SK-N-DZ (cell line): ENCODE results near the gene KLF16.

Experiments
- DNase-seq: peaks from one replicate; pipeline ENCODE4 v3.0.0-alpha.2; 2015; ENCODE audit warnings: low spot score

Gene KLF16

DNA sequence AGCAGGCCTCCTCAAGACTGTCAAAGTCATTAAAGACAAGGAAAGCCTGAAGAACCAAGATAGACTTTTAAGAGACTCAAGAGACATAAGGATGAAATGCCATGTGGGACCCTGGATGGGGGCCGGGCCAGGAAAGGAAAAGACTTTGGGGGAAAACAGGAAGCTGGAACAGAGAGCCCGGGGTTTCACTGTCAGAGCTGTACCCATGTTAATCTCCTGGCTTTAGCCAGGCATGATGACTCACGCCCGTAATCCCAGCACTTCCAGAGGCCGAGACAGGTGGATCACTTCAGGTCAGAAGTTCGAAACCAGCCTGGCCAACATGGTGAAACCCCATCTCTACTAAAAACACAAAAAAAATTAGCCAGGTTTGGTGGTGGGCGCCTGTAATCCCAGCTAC lies 5.6 kb upstream of the KLF16 start:
- no peak for DNase-seq

DNA sequence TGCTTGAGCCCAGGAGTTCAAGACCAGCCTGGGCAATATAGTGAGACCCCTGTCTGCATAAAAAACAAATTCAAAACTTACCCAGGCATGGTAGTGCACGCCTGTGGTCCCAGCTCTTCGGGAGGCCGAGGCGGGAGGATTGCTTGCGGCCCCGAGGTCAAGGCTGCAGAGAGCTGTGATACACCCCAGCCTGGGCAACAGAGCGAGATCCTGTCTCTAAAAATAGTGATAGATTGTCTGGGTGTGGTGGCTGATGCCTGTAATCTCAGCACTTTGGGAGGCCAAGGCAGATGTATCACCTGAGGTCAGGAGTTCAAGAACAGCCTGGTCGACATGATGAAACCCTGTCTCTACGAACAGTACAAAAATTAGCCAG lies 4.0 kb upstream of the KLF16 start:
- DNase-seq = no peak

DNA sequence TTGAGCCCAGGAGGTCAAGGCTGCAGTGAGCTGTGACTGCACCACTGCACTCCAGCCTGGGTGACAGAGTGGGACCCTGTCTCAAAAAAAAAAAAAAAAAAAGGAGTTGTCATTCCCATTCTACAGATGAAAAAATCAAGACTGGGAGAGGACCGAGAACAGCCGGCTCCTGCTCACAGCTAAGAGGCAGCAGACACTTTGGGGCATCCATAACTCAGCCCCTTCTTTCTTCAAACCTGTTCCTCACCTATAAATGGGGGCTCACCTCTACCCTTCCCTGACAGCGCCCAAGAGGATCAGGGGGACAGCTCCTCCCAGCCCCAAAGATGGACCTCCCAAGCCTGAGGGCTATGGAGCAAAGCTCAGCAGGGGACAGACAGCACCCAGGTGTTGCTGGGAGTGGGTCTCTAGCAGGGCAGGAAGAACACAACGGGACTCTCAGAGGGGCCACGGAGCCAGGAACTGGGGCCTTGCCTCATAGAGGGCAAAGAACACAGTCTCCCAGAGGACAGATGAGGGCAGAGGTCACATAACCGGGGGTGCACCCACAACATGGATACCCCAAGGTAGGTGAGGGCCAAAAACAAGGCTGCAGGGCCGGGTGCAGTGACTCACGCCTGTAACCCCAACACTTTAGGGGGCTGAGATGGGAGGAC lies 3.4 kb upstream of the KLF16 start:
- no peak for DNase-seq

DNA sequence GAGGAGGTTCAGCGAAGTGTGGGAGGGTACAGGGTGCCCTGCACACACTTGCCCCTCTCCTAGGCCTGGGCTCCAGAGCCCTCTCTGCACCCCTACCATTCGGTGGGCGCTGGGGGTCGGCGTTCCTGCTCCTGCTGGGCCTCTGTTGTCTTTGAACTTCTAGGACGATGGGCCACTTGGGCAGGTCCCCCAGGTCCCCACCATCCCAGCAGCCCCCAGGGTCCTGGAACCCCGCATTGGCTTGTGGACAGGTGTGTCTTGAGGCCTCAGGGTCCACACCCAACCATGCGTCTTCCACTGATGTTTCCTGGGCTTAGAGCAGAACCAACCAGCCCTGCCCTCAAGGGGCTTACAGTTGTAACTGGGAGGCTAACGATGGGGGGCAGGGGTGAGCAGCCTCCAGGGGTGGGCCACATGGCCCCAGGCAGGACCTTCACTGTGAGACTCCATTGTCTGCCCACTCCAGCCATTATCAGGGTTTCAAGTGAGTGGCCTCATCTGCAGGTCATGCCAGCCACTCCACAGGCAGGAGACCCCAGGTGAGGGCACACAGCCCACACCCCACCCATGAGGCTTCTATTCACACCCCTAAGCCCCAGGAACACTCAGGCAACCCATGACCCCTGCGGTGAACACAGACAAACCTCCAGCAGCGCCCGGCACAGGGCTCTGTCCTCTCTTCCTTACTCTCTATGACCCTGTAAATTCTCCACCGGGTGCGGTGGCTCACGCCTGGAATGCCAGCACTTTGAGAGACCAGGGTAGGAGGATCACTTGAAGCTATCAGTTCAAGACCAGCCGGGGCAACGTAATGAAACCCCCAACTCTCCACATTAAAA lies 2.0 kb upstream of the KLF16 start:
- DNase-seq = no peak

DNA sequence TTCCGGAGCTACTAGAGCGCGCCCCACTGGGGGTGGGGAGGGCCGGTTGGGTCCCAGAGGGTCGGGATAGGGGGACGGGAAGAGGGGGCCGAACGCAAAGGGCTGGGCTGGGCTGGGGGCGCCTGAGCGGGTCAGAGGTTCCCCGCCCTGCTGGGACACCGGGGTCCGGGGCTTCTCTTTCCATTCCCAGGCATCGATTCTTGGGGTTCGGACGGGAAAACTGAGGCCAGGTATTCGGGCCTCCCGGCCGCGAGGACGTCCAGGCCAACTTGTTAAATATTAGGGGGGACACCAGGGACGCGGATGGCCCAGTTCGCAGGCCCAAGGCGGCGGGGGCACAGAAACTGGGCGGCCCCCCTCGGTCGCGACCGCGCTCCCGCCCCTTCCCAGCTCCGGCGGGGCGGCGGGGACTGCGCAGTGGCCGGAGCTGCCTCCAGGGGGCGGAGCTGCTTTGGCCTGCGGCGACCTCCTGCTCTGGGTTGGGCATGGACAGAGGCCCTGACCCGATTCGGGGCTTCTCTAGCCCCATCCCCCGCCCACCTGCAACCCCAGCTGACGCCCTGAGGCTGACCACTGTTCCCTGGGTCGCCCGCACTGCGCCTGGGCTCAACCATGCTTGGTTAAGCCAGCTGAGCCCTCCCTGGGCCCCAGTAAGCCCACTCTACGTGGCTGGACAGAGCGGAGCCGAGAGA lies 1.2 kb upstream of the KLF16 start:
- DNase-seq = peak; percentile 73

DNA sequence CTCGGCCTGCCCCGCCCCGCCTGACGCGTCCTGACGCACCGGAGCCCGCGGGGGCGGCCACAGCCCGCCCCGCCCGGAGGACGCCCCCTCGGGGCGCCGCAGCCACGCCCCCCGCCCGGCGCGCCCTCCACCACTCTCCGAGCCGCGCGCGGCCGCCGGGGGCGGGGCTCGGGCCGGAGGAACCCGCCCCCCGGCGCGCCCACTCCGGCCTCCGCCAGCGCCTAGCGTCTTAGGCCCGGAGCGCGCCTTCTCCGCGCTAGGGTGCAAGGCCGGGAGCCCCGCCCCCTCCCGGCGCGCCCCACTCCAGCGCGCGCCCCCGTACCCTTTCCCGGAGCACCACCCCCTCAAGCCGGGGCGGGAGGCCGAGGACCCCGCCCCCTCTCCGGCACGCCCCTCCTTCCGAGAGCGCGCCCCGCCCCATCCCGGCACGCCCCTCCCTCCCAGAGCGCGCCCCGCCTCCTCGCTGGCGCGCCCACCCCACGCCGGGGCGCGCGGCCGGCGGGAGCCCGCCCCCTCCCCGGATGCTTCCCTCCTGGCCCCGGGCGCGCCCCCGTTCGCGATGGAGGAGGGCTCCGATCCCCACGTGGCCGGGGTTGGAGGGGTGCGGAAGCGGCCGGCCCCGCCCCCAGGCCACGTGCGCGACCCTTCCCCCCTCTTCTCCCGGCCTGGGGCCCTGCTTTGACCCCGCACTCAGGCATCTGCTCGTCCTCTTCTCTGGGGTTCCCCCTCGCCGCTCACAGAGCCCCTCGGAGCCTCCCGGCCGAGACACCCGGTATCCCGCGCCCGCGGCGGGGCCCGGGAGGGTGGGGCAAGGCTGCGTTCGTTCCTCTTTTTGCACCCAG lies 480 bp upstream of the KLF16 start:
- DNase-seq = peak; percentile 88

DNA sequence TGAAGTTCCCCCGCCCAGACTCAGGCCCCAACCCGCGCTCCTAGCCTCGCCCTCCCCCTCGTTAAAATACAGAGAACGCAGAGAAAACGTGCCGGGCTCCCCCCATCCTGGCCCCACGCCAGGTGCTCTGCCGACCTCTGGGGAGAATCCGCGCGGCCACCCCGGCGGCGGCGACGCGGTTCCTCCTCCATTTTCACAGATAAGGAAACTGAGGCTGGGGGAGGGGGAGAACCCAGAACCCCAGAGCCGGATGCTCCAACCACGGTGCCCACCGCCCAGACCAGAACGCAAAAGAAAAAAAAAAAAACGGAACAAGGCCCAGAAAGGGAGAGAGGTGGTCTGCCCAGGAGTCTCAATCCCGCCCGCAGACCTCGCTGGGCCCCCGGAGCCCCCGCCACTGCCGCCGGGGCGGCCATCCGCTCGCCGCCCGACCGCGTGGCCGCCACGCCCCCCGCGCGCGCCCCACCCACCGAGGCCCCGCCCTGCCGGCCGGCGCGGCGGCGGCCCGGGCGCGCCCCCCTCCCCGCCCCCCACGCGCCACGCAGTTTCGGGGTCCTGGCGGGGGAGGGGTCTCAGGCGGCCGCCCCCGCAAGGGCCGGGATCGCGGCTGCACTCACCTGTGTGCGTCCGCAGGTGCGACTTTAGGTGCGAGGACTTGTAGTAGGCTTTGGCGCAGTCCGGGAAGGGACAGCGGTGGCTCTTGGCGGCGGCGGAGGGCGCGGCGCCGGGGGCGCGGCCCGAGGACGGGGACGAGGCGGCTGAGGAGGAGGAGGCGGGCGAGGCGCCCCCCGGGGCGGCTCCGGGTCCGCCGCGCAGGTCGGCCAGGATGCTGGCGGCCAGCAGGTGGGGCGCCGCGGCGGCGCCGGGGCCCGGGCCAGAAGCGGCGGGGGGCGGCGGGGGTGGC lies 703 bp downstream of the KLF16 start:
- DNase-seq = no peak

DNA sequence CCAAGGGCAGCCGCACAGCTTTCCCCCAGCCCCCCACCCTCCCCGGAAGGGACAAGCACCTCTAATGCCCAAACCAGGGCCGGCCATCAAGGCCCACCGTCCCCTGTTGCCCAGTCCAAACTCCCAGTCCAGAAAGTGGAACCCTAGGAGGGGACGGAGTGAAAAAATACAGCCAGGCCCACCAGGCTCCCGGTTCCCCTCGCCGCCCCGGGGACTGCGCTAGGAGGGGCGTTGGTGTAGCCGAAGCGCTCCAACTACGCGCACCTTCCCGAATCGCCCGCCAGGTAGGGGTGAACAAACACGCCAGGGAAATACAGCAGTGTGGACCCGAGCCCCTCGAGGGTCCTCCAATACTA lies 1.3 kb downstream of the KLF16 start:
- no peak for DNase-seq

DNA sequence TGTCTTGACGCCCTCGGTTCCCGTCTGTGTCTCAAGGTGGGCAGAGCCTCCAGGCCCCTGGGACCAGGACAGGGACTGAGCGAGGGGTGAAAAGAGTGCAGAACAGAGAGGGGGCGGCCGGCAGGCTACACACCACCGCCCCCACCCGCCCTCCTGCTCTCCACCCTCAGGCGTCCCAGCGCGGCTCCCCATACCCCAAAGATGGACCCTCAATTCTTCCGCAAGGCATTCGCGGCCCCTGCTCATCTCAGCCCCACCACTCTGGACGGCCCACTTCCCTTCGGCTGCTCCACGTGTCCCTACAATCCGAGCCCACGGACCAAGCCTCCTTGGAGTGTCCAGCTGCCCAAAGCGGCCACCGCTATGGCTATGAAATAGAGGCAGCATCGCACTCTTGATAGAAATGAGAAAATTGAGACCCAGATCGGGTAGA lies 1.8 kb downstream of the KLF16 start:
- no peak for DNase-seq

DNA sequence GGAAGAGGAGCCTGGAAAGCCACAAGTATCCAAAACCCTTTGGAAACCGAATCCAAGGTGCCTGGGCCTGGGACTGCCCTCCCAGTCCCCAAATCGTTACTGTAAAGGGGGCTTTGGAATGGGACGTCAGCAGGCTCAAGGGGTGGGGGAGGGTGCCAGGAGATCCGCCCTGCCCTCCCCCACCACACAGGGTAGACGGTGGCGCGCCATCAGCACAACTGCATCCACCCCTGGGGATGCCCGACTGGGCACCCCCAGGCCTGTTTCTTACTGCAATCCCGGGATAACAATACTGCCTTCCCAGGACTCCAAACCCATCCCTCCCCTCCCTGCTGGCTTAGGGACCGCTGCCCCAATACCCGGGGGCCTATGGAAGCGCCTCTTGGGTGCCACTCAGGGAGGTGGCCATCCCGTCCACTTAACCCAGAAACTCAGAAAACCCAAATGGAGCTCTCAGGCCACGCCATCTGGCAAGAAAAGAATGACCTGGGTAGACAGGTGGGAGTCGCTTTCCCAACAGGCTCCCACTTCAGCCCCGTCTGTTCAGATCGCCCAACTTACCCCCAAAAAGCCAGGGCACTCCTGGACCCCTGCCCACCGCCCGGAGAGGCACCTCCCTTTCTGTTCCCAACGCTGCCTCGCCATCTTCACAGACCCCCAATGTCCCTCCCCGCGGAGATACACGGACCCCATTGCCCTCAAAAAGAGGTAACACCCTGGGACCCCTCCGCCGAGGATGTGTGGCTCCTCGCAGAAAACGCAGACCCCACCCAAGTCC lies 2.4 kb downstream of the KLF16 start:
- DNase-seq = no peak

DNA sequence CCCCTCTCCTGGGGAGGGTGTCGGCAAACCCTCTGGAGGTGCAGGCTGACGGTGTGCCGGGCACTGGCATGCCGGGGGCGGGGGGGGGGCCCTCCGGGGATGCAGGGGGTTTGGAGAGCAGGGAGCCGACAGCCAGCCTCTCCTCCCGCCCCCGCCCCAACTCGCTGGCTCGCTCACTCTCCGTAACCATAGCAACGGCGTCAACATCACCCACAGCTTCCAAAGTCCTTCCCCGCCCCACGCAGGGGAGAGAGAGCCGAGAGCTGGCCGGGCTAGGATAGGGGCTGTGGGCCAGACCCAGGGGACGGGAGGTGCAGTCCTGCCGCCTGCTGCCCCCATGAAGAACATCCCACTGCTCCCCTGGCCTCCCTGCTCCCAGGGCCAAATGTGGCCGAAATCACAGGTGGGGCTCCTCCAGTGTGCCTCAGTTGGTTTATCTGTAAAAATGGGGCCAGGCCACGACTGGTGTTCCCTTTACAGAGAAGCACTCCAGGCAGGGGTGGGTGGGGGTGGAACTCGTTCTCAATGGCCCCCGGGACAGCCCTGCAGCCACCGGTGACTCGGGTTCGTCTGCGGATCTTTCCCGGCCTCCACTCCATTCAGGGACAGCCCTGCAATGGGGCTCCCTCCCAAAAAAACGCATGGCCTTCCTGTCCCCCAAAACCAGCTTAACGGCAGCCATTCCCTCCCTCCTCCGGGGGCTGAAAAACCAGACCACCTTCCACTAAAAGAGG lies 3.2 kb downstream of the KLF16 start:
- DNase-seq = peak; percentile 59

DNA sequence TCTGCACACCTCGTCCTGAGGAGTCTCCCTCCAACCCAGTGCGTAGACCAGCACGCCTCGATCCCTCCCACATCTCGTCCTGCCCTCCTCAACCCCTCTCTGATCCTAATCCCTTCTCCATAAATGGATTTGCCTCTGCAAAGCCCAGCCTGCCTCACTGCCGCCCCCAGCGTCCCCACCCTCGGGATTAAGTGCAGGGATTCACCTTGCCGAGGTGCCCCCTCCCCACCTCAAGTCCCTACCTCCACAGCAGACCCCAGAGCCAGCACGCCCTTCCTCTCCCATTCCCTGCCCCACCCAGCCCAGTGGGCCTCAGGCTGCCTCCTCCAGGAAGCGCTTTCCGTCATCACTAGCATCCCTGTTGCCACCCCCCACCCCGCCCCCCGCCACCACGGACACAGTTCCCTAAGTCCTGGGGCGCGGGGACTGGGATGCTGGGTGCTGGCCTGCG lies 4.0 kb downstream of the KLF16 start:
- no peak for DNase-seq

DNA sequence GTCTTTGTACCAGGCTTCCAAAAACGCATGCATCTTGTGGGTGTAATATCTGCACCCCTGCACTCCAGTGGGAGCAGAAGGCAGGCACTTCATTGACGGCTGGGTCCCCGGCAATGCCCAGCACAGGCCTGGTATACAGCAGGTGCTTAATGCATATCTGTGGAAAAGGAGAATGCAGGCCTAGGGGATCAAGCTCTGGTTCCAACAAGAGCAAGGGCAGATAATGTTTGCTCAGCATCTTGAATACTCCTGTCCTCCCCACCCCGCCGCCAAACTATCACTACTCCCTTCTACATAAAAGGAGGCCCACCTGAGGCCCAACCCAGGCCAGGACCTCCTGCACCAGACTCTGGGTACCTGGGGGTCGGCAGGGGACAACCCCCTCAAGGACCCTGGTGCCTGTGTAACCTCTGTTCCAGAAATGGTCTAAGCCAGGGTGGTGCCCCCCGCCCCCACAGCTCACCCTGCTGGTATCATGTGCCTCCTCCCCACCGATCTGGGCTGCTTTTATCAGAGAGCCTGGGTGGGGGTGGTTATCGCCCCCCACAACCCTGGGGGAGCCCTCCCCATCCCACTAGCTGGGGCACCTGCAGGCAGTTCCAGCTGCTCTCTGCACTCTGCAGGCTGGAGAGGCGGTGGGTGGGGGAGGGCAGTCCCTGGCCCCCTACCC lies 4.8 kb downstream of the KLF16 start:
- DNase-seq = no peak

DNA sequence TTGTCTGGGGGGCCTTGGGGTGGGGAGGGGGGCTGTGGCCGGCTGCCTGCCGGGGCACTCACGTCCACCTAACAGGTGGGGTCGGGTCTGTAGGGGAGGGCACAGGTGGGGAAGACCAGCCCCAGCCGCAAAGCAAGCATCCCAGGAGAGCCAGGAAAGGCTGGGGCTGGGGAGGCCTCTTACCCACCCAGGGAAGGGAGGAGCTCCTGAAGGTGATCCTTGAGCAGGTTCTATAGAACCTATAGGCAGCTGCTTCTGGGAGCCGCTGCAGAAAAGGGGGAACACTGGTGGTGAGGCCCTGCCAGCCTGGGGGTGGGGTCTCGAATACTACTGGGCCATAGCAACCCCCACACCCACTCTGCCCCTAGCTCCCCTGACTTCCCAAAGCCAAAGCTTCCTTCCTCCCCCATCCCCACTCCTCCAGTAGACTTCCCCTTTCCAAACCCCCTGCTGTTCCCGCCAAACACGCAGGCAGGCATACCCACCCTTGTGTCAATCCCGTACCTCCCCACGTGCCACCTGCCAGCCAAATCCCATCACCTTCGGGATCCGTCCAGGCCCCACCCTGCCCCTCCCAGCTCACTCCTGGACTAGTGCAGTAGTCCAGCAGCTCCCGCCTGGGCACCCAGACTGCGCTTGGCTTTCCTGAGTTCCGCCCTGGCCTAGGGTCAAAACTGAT lies 5.6 kb downstream of the KLF16 start:
- DNase-seq = no peak

DNA sequence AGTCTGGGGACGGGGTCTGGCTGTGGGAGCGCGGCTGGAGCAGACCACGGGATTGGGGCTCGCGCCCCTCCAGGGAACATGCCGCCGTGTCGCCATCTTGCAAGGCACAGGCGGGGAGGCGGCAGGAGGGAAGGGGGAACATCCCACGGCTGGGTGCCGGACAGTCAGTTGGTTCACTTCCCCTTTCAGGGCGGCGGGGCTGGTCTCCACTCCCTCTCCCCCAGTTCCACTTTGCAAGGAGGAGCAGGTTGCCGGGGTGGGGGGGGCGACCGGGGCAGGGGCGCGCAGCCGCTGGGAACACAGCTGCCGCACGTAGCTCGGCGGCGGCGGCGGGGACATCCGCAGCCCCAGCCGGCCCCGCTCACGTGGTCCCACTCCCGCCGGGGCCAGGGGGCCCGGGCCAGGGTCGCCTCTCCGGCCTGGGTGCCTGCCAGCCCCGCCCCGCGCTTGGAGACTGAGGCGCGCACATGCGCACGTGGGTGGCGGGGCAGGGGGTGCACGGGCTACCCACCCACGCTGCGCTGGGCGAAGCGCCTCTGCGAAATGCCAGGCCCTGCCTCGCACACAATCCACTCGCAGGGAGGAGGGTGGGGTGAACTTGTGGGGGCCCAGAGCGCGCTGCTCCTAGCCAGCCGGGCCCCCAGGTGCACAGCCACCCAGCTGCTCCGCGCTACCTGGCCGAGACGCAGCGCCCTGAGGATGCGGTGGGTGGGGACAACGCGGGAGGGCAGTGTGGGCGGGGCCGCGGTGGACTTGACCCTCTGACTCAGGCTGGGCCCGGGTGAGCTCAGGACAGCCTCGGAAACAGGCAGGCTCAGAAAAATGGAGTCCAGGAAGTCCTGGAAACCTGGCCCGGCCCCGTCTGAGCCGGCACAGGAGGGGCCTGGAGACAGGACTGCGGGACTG lies 6.4 kb downstream of the KLF16 start:
- DNase-seq = no peak

DNA sequence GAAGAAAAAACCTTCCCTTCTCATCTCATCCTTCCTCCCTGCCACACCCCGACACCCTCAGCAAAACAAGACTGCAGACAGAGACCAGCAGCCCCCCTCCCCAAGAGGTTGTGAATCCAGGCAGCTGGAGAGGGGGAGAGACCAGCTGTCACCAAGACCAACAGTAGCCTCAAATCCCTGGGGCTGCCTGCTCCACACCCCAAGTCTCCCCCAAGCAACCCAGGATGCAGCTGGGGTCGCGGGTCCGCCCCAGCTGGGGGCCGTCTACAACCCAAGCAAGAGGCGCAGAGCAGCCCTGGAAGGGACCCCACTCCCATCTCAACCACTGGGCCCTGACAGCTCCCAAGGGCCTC lies 7.1 kb downstream of the KLF16 start:
- DNase-seq = no peak

DNA sequence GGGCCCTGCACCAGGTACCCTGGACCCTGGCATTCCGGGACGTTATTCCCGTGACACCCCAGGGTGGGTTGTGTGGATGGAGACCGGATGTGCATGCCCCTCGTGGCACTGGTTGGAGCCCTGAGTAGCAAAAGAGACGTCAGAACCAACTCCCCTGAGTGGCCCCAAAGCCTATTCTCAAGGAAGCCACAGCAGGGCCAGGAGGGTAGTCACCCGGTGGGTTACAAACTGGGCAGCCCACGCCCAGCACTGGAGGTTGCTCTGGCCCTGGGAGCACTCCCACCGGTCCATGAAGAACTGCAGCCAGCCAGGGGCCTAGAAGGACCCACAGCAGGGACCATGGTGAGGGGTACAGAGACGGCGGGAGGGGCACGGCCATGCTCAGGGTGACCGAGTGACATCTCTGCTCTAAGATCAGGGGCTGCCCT lies 7.5 kb downstream of the KLF16 start:
- no peak for DNase-seq
